ENCODE results near the gene LRRN3.

The LRRN3 gene

GRCh38 chr7:111137296-111138192, 46.6 kb downstream of the LRRN3 start:
- H3K4me1 ChIP-seq = no peaks in the 10 kb centered on the region
- H3K36me3 ChIP-seq (ENCODE audit: control insufficient read depth, insufficient read depth, low read length) = no peaks in the 10 kb centered on the region
- H3K27ac ChIP-seq = no peak overlapping the region
- no peaks in the 10 kb centered on the region for H3K27me3 ChIP-seq (ENCODE audit: control insufficient read depth, insufficient read depth, low read length)
- H3K9ac ChIP-seq = no peak overlapping the region
- no peak overlapping the region for H3K4me2 ChIP-seq (ENCODE audit: low read length)
- no peak overlapping the region for H3K4me3 ChIP-seq (ENCODE audit: low read depth, low read length)
- no peaks in the 10 kb centered on the region for H3K9me3 ChIP-seq (ENCODE audit: control insufficient read depth, low read length)
- no peaks in the 10 kb centered on the region for H3K79me2 ChIP-seq
- TF ChIP-seq, protein P1, sequence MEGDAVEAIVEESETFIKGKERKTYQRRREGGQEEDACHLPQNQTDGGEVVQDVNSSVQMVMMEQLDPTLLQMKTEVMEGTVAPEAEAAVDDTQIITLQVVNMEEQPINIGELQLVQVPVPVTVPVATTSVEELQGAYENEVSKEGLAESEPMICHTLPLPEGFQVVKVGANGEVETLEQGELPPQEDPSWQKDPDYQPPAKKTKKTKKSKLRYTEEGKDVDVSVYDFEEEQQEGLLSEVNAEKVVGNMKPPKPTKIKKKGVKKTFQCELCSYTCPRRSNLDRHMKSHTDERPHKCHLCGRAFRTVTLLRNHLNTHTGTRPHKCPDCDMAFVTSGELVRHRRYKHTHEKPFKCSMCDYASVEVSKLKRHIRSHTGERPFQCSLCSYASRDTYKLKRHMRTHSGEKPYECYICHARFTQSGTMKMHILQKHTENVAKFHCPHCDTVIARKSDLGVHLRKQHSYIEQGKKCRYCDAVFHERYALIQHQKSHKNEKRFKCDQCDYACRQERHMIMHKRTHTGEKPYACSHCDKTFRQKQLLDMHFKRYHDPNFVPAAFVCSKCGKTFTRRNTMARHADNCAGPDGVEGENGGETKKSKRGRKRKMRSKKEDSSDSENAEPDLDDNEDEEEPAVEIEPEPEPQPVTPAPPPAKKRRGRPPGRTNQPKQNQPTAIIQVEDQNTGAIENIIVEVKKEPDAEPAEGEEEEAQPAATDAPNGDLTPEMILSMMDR (IDR thresholded peaks at IDR 0.05) = no peak
- no peak overlapping the region for H2AFZ ChIP-seq

GRCh38 chr7:111138193-111138569, 47.3 kb downstream of the LRRN3 start:
- H3K4me2 ChIP-seq (ENCODE audit: low read length) = no peak overlapping the region
- H3K4me3 ChIP-seq (ENCODE audit: low read depth, low read length) = no peak overlapping the region
- no peak overlapping the region for H2AFZ ChIP-seq
- H3K36me3 ChIP-seq (ENCODE audit: control insufficient read depth, insufficient read depth, low read length) = no peaks in the 10 kb centered on the region
- H3K9ac ChIP-seq = no peak overlapping the region
- TF ChIP-seq, protein P1 (IDR thresholded peaks at IDR 0.05) = no peak
- no peaks in the 10 kb centered on the region for H3K27me3 ChIP-seq (ENCODE audit: control insufficient read depth, insufficient read depth, low read length)
- no peaks in the 10 kb centered on the region for H3K79me2 ChIP-seq
- H3K27ac ChIP-seq = no peak overlapping the region
- no peaks in the 10 kb centered on the region for H3K4me1 ChIP-seq
- H3K9me3 ChIP-seq (ENCODE audit: control insufficient read depth, low read length) = no peaks in the 10 kb centered on the region

DNA sequence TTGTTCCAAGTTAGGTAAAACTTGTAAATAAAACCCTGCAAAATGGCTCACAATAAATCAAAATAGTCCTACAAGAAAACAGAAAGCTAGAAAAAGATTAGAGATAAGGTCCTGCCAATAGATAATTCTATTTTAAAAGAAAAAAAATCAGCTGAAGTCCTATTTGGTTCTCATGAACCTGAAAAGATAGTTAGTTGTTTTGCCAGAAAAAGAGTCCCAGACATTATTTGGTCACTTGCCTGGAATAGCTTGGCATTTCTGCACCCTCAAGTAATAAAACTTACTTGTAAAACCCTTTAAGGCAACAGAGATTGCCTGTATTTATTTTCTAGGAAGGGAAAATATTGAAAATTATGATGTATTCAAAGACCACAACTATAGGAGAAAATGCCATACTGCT, 47.7 kb downstream of the LRRN3 start:
- no peaks in the 10 kb centered on the region for H3K9me3 ChIP-seq (ENCODE audit: control insufficient read depth, low read length)
- no peak overlapping the region for H3K4me2 ChIP-seq (ENCODE audit: low read length)
- H3K79me2 ChIP-seq = no peaks in the 10 kb centered on the region
- no peak overlapping the region for H3K4me3 ChIP-seq (ENCODE audit: low read depth, low read length)
- no peaks in the 10 kb centered on the region for H3K27me3 ChIP-seq (ENCODE audit: control insufficient read depth, insufficient read depth, low read length)
- no peak overlapping the region for H2AFZ ChIP-seq
- H3K4me1 ChIP-seq = no peaks in the 10 kb centered on the region
- TF ChIP-seq, protein P1 (IDR thresholded peaks at IDR 0.05) = no peak
- no peak overlapping the region for H3K27ac ChIP-seq
- no peak overlapping the region for H3K9ac ChIP-seq
- no peaks in the 10 kb centered on the region for H3K36me3 ChIP-seq (ENCODE audit: control insufficient read depth, insufficient read depth, low read length)

DNA sequence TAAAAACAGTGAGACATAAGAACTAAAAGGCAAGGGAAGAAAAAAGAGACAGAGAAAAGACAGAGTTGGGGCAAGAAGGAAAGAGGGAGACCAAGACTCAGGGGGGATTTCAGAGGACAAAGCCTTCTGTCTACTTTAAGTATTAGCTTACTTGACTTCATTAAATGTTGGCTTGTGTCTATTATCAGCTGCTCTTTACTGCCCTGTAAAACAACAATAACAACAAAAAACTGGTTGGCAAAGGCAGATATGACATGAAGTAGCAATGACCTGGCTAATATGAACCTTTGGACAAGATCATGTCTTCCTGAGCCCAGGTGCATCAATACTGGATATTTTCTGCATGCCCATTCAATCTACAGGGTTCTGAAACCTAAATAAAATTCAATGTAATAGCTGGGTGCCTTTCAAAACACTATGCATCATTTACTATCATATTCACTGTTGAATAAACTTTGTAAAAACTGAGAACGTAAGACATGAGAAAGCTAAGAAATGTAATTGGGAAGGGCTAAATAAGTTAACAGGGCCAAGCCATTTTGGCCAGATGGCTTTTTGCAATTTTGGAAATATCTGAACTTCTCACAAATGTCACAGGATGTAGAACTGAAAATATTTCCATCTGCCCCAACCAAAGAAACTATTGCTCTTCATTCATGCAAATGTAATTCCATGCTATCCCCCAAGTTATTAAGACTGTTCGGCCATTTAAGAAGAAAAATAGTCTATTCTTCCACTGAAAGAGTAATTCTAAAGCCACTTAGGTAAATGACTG, 49.4 kb downstream of the LRRN3 start:
- Histone ChIP-seq H3K4me1 (no peaks in the 10 kb centered on the region), H3K4me3 (ENCODE audit: low read depth, low read length) (no peak overlapping the region), H3K79me2 (no peaks in the 10 kb centered on the region), H3K4me2 (ENCODE audit: low read length) (no peak overlapping the region), H3K9me3 (ENCODE audit: control insufficient read depth, low read length) (no peaks in the 10 kb centered on the region), H3K27me3 (ENCODE audit: control insufficient read depth, insufficient read depth, low read length) (no peaks in the 10 kb centered on the region), H2AFZ (no peak overlapping the region), H3K9ac (no peak overlapping the region), H3K36me3 (ENCODE audit: control insufficient read depth, insufficient read depth, low read length) (no peaks in the 10 kb centered on the region), H3K27ac (no peak overlapping the region)
- TF ChIP-seq, protein P1 (IDR thresholded peaks at IDR 0.05) = no peak
